Effector memory CD4-positive, alpha-beta T cell (primary cell): ENCODE measurements around the gene GNAQ.

Experiments
- DNase-seq, 3 donors: peaks; one replicate each; pipeline ENCODE4 v3.0.0-alpha.2; 2020
- H3K27ac ChIP-seq: 2 replicates; pipeline ENCODE4 v1.7.0; 2013; ENCODE audit warnings: mild to moderate bottlenecking, low read length, moderate library complexity; ENCODE audit not compliant: insufficient read depth, poor library complexity, severe bottlenecking
- H3K27me3 ChIP-seq: replicated peaks from 2 replicates; pipeline ENCODE4 v1.7.0; 2013; ENCODE audit warnings: mild to moderate bottlenecking, low read length; ENCODE audit not compliant: insufficient read depth, control insufficient read depth, poor library complexity, severe bottlenecking
- H3K36me3 ChIP-seq: 2 replicates; pipeline ENCODE4 v1.7.0; 2013; ENCODE audit warnings: mild to moderate bottlenecking, low read length, moderate library complexity; ENCODE audit not compliant: control insufficient read depth, insufficient read depth
- H3K4me1 ChIP-seq: 2 replicates; pipeline ENCODE4 v1.7.0; 2013; ENCODE audit warnings: low read length, mild to moderate bottlenecking; ENCODE audit not compliant: control insufficient read depth, insufficient read depth, poor library complexity, severe bottlenecking
- H3K4me3 ChIP-seq: 2 replicates; pipeline ENCODE4 v1.7.0; 2013; ENCODE audit warnings: low read length, low read depth, mild to moderate bottlenecking; ENCODE audit not compliant: insufficient read depth, poor library complexity, severe bottlenecking
- H3K9me3 ChIP-seq: 2 replicates; pipeline ENCODE4 v1.7.0; 2013; ENCODE audit warnings: mild to moderate bottlenecking, low read length, moderate library complexity; ENCODE audit not compliant: control insufficient read depth

GNAQ gene

DNA sequence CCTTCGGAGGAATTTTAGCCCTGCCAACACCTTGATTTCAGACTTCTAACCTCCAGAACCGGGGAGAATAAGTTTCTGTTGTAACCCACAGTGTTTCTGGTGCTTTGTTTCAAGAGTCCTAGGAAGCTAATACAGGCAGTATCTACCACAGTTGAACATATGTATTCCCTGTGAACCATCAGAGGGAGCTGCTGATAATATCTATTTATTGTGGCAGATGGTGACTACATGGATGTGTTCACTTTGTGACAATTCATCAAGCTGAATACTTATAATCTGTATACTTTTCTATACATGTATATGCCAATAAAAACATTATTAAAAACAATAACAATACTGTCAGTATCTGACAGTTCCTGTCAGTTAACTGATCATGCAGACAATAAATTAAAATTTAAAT lies 246.3 kb downstream of the GNAQ start:
- Histone ChIP-seq H3K4me3 (no peak overlapping the region), H3K36me3 (no peaks in the 10 kb centered on the region), H3K9me3 (no peaks in the 10 kb centered on the region), H3K4me1 (peaks cover 5% of the 10 kb centered on the region), H3K27ac (no peak overlapping the region), H3K27me3 (no peaks in the 10 kb centered on the region)
- DNase-seq: no peak

DNA sequence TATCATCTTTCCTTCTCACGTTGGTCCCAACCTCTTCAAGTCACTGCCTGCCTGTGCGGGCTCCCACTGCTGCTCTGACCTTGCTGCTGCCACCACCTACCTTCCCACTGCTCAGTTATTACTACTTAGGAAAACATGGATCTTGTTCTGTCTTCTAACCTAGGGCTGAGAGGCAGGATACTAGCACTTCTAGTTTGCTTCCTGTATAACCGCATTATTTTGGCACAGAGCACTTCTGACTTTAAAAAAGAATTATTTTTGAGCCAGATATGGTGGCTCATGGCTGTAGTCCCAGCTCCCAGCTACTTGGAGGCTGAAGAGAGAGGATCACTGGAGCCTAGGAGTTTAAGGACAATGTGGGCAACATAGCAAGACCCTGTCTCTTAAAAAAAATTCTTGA lies 248.1 kb downstream of the GNAQ start:
- no peaks in the 10 kb centered on the region for H3K27me3 ChIP-seq
- DNase-seq: no peak
- peaks cover 18% of the 10 kb centered on the region for H3K4me1 ChIP-seq
- H3K4me3 ChIP-seq: no peak overlapping the region
- no peak overlapping the region for H3K27ac ChIP-seq
- H3K9me3 ChIP-seq: no peaks in the 10 kb centered on the region
- no peaks in the 10 kb centered on the region for H3K36me3 ChIP-seq

DNA sequence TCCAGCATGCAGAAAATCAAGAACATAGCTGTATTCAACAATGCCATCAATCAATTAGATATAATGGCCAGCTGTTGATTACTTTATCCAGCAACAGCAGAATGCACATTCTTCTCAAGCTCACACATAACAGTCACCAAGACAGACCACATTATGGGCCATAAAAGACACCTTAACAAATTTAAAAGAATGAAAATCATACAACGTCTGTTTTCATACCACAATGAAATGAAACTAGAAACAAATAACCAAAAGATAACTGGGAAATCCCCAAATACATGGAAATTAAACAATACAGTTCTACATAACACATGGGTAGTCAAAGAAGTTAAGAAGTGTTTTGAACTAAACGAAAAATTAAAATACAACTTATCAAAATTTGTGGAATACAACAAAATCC lies 252.6 kb downstream of the GNAQ start:
- no peaks in the 10 kb centered on the region for H3K27me3 ChIP-seq
- peak overlapping the region; percentile 14 for H3K27ac ChIP-seq
- H3K9me3 ChIP-seq: no peaks in the 10 kb centered on the region
- H3K4me3 ChIP-seq: peak overlapping the region; percentile 33
- peaks cover 4% of the 10 kb centered on the region for H3K36me3 ChIP-seq
- peaks cover 18% of the 10 kb centered on the region for H3K4me1 ChIP-seq
- no peak for DNase-seq

DNA sequence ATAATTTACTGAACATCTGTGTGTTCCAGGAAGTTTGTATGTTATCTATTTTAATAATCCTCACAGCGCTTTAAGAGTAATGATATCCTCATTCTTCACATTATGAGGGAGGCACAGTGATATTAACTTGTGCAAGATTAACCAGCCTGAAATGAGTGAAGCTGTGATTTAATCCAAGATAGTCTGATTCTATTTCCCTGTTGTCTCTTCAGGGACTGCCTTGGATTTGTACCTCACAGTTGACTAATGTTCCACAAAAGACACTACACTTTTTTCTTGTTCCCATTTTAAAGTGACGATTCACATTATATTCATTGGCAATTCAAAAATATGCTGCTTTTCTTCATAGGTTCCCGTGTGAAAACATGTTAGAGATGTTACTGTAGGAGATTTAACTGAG lies 258.2 kb downstream of the GNAQ start:
- Histone ChIP-seq H3K4me3 (no peak overlapping the region), H3K36me3 (peaks cover 4% of the 10 kb centered on the region), H3K9me3 (no peaks in the 10 kb centered on the region), H3K4me1 (no peaks in the 10 kb centered on the region), H3K27me3 (no peaks in the 10 kb centered on the region), H3K27ac (no peak overlapping the region)
- DNase-seq: no peak

DNA sequence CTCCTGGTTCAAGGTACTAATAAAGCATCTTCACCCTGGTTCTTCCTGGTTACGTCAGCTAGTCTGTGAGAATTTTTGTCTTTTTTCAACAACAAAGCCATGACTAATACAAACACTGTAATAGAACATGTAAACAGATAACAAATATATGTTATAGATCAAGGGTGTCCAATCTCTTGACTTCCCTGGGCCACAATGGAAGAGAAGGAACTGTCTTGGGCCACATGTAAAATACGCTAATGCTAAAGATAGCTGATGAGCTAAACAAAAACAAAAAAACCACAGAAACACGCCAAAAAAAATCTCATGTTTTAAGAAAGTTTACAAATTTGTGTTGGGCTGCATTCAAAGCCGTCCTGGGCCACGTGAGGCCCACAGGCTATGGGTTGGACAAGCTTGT lies 259.0 kb downstream of the GNAQ start:
- H3K4me3 ChIP-seq: no peak overlapping the region
- H3K36me3 ChIP-seq: peaks cover 4% of the 10 kb centered on the region
- H3K27me3 ChIP-seq: no peaks in the 10 kb centered on the region
- H3K4me1 ChIP-seq: no peaks in the 10 kb centered on the region
- no peak overlapping the region for H3K27ac ChIP-seq
- DNase-seq: no peak
- H3K9me3 ChIP-seq: no peaks in the 10 kb centered on the region

DNA sequence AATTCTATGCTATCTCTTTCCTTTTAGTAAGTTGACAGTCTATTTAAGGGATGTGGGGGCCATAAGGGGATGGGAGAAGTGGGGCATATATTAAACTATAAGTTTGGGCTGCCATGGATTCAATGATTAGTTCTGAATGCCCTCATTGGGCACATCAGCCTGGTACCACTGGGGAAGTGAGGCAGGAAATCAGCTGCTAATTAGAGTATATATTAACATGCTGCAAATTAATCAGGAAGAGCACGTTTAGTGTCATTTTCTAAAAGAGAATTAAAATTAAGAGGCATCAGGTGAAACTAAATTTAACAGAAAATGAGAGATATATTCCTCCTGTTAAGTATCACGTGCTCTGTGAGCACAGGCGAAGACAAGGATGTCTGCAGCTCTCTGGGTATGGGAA lies 260.4 kb downstream of the GNAQ start:
- H3K4me3 ChIP-seq: no peak overlapping the region
- no peak overlapping the region for H3K27ac ChIP-seq
- no peaks in the 10 kb centered on the region for H3K27me3 ChIP-seq
- no peaks in the 10 kb centered on the region for H3K4me1 ChIP-seq
- DNase-seq: no peak
- H3K36me3 ChIP-seq: no peaks in the 10 kb centered on the region
- no peaks in the 10 kb centered on the region for H3K9me3 ChIP-seq

DNA sequence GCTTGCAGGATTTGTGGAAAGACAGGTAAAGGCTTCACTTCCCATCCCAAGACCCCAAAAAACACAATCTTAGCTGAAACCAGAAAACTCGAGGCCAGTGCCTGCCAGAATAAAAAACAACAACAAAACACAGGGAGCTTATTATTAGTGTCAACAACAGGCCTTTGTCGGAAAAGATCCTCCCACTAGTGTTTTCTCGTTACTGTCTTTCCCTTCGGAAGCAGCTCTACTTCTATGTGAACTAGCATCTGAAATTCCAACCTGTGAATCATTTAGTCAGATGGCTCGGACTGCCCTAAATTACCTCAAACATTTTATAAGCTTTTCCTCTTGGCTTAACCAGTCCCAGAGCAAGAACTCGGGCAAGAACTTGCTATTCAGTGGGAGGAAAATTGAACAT lies 261.3 kb downstream of the GNAQ start:
- Histone ChIP-seq H3K27me3 (no peaks in the 10 kb centered on the region), H3K4me3 (no peak overlapping the region), H3K4me1 (no peaks in the 10 kb centered on the region), H3K36me3 (no peaks in the 10 kb centered on the region), H3K9me3 (no peaks in the 10 kb centered on the region), H3K27ac (no peak overlapping the region)
- no peak for DNase-seq

DNA sequence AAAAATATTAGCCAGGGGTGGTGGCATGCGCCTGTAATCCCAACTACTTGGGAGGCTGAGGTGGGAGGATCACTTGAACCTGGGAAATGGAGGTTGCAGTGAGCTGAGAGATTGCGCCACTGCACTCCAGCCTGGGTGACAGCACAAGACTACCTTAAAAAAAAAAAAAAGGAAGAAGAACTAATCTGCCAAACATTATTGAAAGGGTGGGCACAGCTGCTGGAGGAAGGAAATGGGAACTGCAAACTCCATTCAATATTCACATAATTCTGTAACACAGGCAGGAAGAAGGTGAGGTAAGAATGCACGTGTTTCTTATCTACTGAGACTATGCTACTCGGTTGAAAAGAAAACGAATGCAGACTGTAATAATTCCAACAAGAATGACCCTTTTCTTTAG lies 262.4 kb downstream of the GNAQ start:
- no peak for DNase-seq
- Histone ChIP-seq H3K27ac (no peak overlapping the region), H3K4me3 (no peak overlapping the region), H3K4me1 (no peaks in the 10 kb centered on the region), H3K27me3 (no peaks in the 10 kb centered on the region), H3K9me3 (no peaks in the 10 kb centered on the region), H3K36me3 (no peaks in the 10 kb centered on the region)

DNA sequence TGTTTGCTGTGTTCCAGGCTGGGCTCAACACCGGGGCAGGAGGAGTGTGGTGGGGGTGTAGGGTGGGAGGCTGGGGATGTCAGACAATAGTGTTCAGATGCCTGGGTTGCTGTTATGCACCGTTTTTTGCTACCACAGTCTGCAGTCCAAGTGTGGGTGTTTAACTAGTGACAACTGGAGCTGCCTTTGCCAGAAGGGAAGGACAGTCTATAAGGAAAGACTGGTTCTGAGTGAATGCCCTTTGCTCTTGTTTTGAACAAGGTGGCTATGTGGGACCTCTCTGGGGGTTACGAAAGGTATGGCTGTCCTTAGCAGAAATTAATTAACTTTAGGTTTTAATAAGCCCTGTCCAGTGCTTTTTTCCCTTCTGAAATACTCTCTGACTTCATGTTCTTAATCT lies 265.0 kb downstream of the GNAQ start:
- H3K36me3 ChIP-seq: no peaks in the 10 kb centered on the region
- no peak for DNase-seq
- H3K4me1 ChIP-seq: no peaks in the 10 kb centered on the region
- H3K27me3 ChIP-seq: no peaks in the 10 kb centered on the region
- H3K27ac ChIP-seq: no peak overlapping the region
- no peak overlapping the region for H3K4me3 ChIP-seq
- no peaks in the 10 kb centered on the region for H3K9me3 ChIP-seq

DNA sequence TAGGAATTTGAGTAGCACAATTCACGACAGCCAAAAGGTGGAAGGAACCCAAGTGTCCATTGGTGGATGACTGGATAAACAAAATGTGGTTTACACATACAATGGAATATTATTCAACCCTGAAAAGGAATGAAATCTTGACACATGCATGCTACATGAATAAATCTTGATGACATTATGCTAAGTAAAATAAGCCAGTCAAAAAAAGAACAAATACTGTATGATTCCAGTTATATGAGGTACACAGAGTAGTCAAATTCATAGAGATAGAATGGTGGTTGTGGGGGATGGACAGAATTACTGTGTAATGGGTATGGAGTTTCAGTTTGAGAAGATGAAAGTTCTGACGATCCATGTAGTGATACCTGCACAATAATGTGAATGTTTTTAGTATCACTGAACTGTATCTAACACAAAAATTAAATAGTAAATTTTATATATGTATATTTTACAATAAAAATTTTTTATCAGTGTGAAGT lies 265.8 kb downstream of the GNAQ start:
- Histone ChIP-seq H3K27ac (no peak overlapping the region), H3K9me3 (no peaks in the 10 kb centered on the region), H3K27me3 (no peaks in the 10 kb centered on the region), H3K4me1 (no peaks in the 10 kb centered on the region), H3K4me3 (no peak overlapping the region), H3K36me3 (no peaks in the 10 kb centered on the region)
- DNase-seq: no peak
